Mesodermal cell (in vitro differentiated cells): ENCODE results near the gene SLC5A10.
"Not testable (repeated sequence)": the region's sequence is repeated elsewhere in the genome, so short reads cannot be mapped to it uniquely, and the experiment has no call there.

Experiments used
- H3K27ac ChIP-seq: 2 replicates; pipeline ENCODE4 v1.7.0; 2013; ENCODE audit warnings: mild to moderate bottlenecking, low read depth, low read length, moderate library complexity; ENCODE audit not compliant: severe bottlenecking
- H3K36me3 ChIP-seq: 2 replicates; pipeline ENCODE4 v1.7.1; 2013; ENCODE audit warnings: mild to moderate bottlenecking, low read length, moderate library complexity; ENCODE audit not compliant: control insufficient read depth, insufficient read depth
- H3K4me1 ChIP-seq: one replicate; pipeline ENCODE4 v1.7.1; 2013; ENCODE audit warnings: mild to moderate bottlenecking, low read length; ENCODE audit not compliant: insufficient read depth, control insufficient read depth, poor library complexity, severe bottlenecking
- H3K4me3 ChIP-seq: 2 replicates; pipeline ENCODE4 v1.7.0; 2013; ENCODE audit warnings: low read length, control low read depth, mild to moderate bottlenecking; ENCODE audit not compliant: insufficient read depth, poor library complexity, severe bottlenecking; ENCODE audit errors: extremely low read depth
- H3K9me3 ChIP-seq: 2 replicates; pipeline ENCODE4 v1.7.1; 2013; ENCODE audit warnings: mild to moderate bottlenecking, low read length, moderate library complexity; ENCODE audit not compliant: control insufficient read depth
- WGBS, 2 experiments: methylation state at CpG; one replicate each; pipeline ENCODE4 v1.1.5; 2013; ENCODE audit warnings: missing lambda C conversion rate in 2 of 2; ENCODE audit not compliant: insufficient coverage in 2 of 2; 5-methylcytosine and 5-hydroxymethylcytosine counted together

The SLC5A10 gene

GRCh38 chr17:18921912-18922451 lies 30.0 kb upstream of the SLC5A10 start:
- Histone ChIP-seq H3K4me3 (no peak overlapping the region), H3K36me3 (peaks cover 62% of the 10 kb centered on the region), H3K4me1 (no peaks in the 10 kb centered on the region), H3K27ac (no peak overlapping the region), H3K9me3 (no peaks in the 10 kb centered on the region)
- 86 to 100% methylated on average over 1 of the region's 4 CpGs for WGBS, 2 experiments

GRCh38 chr17:18922596-18922995 lies 29.4 kb upstream of the SLC5A10 start:
- H3K4me1 ChIP-seq, H3K27ac ChIP-seq, H3K9me3 ChIP-seq, H3K4me3 ChIP-seq: not testable (repeated sequence)
- 86 to 100% methylated on average over 1 to 3 of the region's 7 CpGs for WGBS, 2 experiments
- H3K36me3 ChIP-seq = peaks cover 61% of the 10 kb centered on the region

GRCh38 chr17:18925187-18925586 lies 26.8 kb upstream of the SLC5A10 start:
- no peak overlapping the region for H3K4me3 ChIP-seq

GRCh38 chr17:18928628-18929125 lies 23.3 kb upstream of the SLC5A10 start:
- peaks cover 65% of the 10 kb centered on the region for H3K36me3 ChIP-seq
- WGBS, 2 experiments = 94% methylated on average over 9 of the region's 9 CpGs
- no peaks in the 10 kb centered on the region for H3K4me1 ChIP-seq
- no peak overlapping the region for H3K27ac ChIP-seq
- H3K9me3 ChIP-seq = no peaks in the 10 kb centered on the region
- H3K4me3 ChIP-seq = no peak overlapping the region

More at GRCh38 chr17:18925187-18925586, 26.8 kb upstream of the SLC5A10 start:
- 100% methylated on average over 1 of the region's 1 CpG for WGBS, 2 experiments
- Histone ChIP-seq H3K27ac (no peak overlapping the region), H3K4me1 (no peaks in the 10 kb centered on the region), H3K36me3 (peaks cover 66% of the 10 kb centered on the region), H3K9me3 (no peaks in the 10 kb centered on the region)

GRCh38 chr17:18932360-18933055 lies 19.5 kb upstream of the SLC5A10 start:
- no peak overlapping the region for H3K27ac ChIP-seq
- H3K9me3 ChIP-seq = no peaks in the 10 kb centered on the region
- H3K4me3 ChIP-seq = no peak overlapping the region
- WGBS, 2 experiments = 93 to 96% methylated on average over 4 to 5 of the region's 5 CpGs
- no peaks in the 10 kb centered on the region for H3K4me1 ChIP-seq
- peaks cover 39% of the 10 kb centered on the region for H3K36me3 ChIP-seq

GRCh38 chr17:18933102-18934058 lies 18.6 kb upstream of the SLC5A10 start:
- no peaks in the 10 kb centered on the region for H3K9me3 ChIP-seq
- WGBS, 2 experiments = 91 to 96% methylated on average over 6 to 8 of the region's 14 CpGs

GRCh38 chr17:18937981-18938691 lies 13.8 kb upstream of the SLC5A10 start:
- H3K36me3 ChIP-seq = peaks cover 3% of the 10 kb centered on the region
- 97 to 100% methylated on average over 4 to 6 of the region's 8 CpGs for WGBS, 2 experiments
- H3K4me3 ChIP-seq = no peak overlapping the region
- H3K9me3 ChIP-seq = no peaks in the 10 kb centered on the region
- H3K27ac ChIP-seq = no peak overlapping the region
- no peaks in the 10 kb centered on the region for H3K4me1 ChIP-seq

More at GRCh38 chr17:18933102-18934058, 18.6 kb upstream of the SLC5A10 start:
- no peak overlapping the region for H3K4me3 ChIP-seq
- H3K4me1 ChIP-seq = no peaks in the 10 kb centered on the region
- H3K27ac ChIP-seq = no peak overlapping the region
- peaks cover 37% of the 10 kb centered on the region for H3K36me3 ChIP-seq

DNA sequence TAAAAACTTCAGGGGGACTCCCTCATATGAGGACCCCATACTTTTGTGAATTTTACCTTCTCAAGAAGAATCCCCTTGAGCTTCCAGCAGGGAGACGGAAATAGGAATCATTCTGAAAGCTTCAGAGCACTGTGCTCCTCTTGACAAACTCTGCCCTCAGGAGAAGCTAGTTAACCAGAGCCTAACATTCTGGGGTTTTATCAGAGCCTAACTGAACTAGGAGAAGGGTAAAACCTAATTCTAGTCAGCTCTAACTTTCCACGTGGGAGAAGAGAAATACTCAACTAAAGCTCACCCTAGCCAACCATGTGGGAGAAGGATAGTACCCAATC lies 13.3 kb upstream of the SLC5A10 start:
- 63% methylated on average over 1 of the region's 2 CpGs; no CpG with 5 or more reads in 1 of the 2 experiments for WGBS, 2 experiments

GRCh38 chr17:18944646-18945045 lies 7.3 kb upstream of the SLC5A10 start:
- no peak overlapping the region for H3K27ac ChIP-seq
- 92% methylated on average over 5 of the region's 5 CpGs for WGBS, 2 experiments
- H3K4me1 ChIP-seq = no peaks in the 10 kb centered on the region
- H3K4me3 ChIP-seq = no peak overlapping the region
- H3K9me3 ChIP-seq = no peaks in the 10 kb centered on the region
- no peaks in the 10 kb centered on the region for H3K36me3 ChIP-seq

More for the DNA sequence above, 13.3 kb upstream of the SLC5A10 start:
- Histone ChIP-seq H3K4me3 (no peak overlapping the region), H3K4me1 (no peaks in the 10 kb centered on the region), H3K36me3 (no peaks in the 10 kb centered on the region), H3K9me3 (no peaks in the 10 kb centered on the region), H3K27ac (no peak overlapping the region)

- no peaks in the 10 kb centered on the region for H3K4me1 ChIP-seq
- no peaks in the 10 kb centered on the region for H3K36me3 ChIP-seq
- no peaks in the 10 kb centered on the region for H3K9me3 ChIP-seq
- H3K27ac ChIP-seq = no peak overlapping the region
- WGBS, 2 experiments = 60 to 67% methylated on average over 1 of the region's 2 CpGs
- H3K4me3 ChIP-seq = no peak overlapping the region
These were observed 5.4 kb upstream of the SLC5A10 start for GRCh38 chr17:18946536-18946935.
